Calu3 (cell line): ENCODE data around the gene GTF2I. TPM values are rescaled to one million over a fixed set of nuclear protein-coding genes. Genes with fewer than 3 reads are reported as not detected.

Experiments
- BruUV-seq: library from RNA; stranded (reverse); fragments of 400-500 nt; replicated peaks from 2 replicates; lab custom pipeline; 2021; lab: Mats Ljungman, UMichigan
- CTCF ChIA-PET: fragments of 300-600 bp; sonication (Branson Sonifier 250); formaldehyde crosslinking; loops from one replicate; lab custom pipeline; 2022; ENCODE audit warnings: antibody characterized with exemption; lab: Charles Lee
- DNase-seq: peaks from one replicate; pipeline ENCODE4 v3.0.0; 2022
- H3K27ac Mint-ChIP-seq: one replicate; pipeline ENCODE4 v1.8.0; 2022; ENCODE audit warnings: mixed read lengths; ENCODE audit not compliant: unreplicated experiment
- H3K27me3 Mint-ChIP-seq: one replicate; pipeline ENCODE4 v1.8.0; 2022; ENCODE audit warnings: mixed read lengths; ENCODE audit not compliant: unreplicated experiment
- H3K36me3 Mint-ChIP-seq: one replicate; pipeline ENCODE4 v1.8.0; 2022; ENCODE audit warnings: mild to moderate bottlenecking, moderate library complexity, mixed read lengths; ENCODE audit not compliant: insufficient read depth, unreplicated experiment
- H3K4me1 Mint-ChIP-seq: one replicate; pipeline ENCODE4 v1.8.0; 2022; ENCODE audit warnings: mild to moderate bottlenecking, low read depth, mixed read lengths; ENCODE audit not compliant: unreplicated experiment
- H3K4me3 Mint-ChIP-seq: one replicate; pipeline ENCODE4 v1.8.0; 2022; ENCODE audit warnings: mild to moderate bottlenecking, low read depth, moderate library complexity, mixed read lengths; ENCODE audit not compliant: unreplicated experiment
- H3K9me3 Mint-ChIP-seq: one replicate; pipeline ENCODE4 v1.8.0; 2022; ENCODE audit warnings: low read depth, mixed read lengths; ENCODE audit not compliant: unreplicated experiment
- intact Hi-C: fragments of 100-400 bp; cut with micrococcal nuclease; formaldehyde crosslinking; loops from one replicate; pipeline ENCODE4 v1.10.0; 2022; ENCODE audit not compliant: unreplicated experiment
- total RNA-seq: library from RNA; stranded (reverse); gene quantifications from 2 replicates; pipeline ENCODE4 v1.2.3, GENCODE V29; 2022
- TF ChIP-seq, protein P1 (sequence below): fragments of 200-600 bp; IDR thresholded peaks from one replicate; pipeline ENCODE4 v1.8.0; 2022; ENCODE audit warnings: antibody characterized with exemption; ENCODE audit not compliant: unreplicated experiment

The GTF2I gene
- total RNA-seq, 1 experiment from 2014 or later = 175 TPM

DNA sequence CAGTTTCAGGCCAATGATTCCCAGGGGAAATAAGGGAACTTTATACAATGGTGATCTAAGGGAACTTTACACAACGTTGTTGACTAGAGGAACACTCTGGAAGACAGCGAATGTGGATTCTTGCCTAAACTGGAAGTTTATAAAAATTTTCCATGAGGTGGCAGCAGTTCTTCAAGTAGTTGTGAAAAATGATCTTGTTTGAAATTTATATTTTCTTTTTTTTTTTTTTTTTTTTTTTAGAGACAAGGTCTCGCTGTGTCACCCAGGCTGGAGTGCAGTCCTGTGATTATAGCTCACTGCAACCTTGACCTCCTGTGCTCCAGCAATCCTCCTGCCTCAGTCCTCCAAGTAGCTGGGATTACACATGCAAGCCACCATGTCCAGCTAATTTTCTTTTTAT lies 32.1 kb upstream of the GTF2I start:
- no peaks in the 10 kb centered on the region for H3K27me3 Mint-ChIP-seq
- no peak for DNase-seq
- H3K9me3 Mint-ChIP-seq = no peaks in the 10 kb centered on the region
- CTCF ChIA-PET = no interaction called here
- intact Hi-C loops = no loop called here
- TF ChIP-seq, protein P1, sequence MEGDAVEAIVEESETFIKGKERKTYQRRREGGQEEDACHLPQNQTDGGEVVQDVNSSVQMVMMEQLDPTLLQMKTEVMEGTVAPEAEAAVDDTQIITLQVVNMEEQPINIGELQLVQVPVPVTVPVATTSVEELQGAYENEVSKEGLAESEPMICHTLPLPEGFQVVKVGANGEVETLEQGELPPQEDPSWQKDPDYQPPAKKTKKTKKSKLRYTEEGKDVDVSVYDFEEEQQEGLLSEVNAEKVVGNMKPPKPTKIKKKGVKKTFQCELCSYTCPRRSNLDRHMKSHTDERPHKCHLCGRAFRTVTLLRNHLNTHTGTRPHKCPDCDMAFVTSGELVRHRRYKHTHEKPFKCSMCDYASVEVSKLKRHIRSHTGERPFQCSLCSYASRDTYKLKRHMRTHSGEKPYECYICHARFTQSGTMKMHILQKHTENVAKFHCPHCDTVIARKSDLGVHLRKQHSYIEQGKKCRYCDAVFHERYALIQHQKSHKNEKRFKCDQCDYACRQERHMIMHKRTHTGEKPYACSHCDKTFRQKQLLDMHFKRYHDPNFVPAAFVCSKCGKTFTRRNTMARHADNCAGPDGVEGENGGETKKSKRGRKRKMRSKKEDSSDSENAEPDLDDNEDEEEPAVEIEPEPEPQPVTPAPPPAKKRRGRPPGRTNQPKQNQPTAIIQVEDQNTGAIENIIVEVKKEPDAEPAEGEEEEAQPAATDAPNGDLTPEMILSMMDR = no peak
- no peaks in the 10 kb centered on the region for H3K36me3 Mint-ChIP-seq
- H3K4me1 Mint-ChIP-seq = no peaks in the 10 kb centered on the region
- H3K27ac Mint-ChIP-seq = no peak overlapping the region
- no peak overlapping the region for H3K4me3 Mint-ChIP-seq
- BruUV-seq = no TSS peak

DNA sequence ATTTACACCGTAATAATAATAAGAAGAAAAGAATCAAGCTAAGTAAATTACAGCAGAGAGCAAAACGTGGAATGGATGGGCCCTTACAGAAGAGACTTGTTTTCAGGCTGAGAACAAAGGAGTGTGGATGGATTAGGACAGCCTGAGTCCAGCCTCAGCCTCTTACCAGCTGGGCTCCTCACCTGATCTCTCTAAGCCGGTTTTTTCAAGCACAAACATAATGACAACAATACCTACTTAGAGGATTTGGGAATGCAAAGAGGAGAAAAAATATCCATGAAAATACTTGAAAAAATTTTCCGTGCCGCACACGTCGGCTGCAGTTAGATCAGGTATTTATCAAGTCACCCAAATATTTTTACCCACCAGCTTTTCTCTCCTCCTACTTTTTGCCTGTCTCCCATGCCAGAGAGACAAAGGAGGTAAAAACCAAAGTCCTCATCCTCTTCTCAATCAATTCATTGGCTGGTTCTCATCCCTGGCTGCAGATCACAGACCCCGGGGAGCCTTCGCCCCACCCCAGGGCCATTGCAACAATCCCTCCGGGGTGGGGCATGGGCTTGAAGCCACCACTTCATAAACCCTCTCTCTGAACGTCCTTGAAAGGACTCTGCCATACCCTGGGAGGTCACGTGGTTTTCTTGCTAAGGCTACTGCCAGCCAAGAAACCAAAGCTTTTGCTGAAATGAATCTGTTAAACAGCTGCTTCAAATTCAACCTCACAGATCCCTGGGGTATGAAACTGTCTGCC lies 29.7 kb upstream of the GTF2I start:
- Mint-ChIP-seq H3K36me3 (no peaks in the 10 kb centered on the region), H3K27me3 (no peaks in the 10 kb centered on the region), H3K9me3 (no peaks in the 10 kb centered on the region), H3K27ac (no peak overlapping the region), H3K4me1 (no peaks in the 10 kb centered on the region), H3K4me3 (no peak overlapping the region)
- CTCF ChIA-PET = interaction anchor here (0.8 kb wide), 1 partner anchor 215 kb away, joined by 3 read pairs; no protein-coding TSS in a partner anchor
- BruUV-seq = no TSS peak
- TF ChIP-seq, protein P1 = no peak
- intact Hi-C loops = no loop called here
- DNase-seq = no peak

DNA sequence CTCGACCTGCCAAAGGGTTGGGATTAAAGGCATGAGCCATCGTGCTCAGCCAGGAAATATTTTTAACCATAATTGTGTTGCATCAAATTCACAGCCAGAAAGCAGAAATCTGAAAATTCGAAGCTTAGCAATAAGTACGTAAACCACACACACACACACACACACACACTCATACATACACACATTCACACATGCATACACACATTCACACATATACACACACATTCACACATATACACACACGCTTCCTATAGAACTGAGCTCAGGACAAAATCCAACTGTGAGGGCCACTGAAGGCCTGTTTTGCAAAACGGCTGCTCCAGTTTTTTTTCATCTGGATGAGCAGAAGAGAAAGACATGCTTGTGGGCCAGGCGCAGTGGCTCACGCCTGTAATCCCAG lies 25.0 kb upstream of the GTF2I start:
- Mint-ChIP-seq H3K9me3 (no peaks in the 10 kb centered on the region), H3K36me3 (peaks cover 10% of the 10 kb centered on the region), H3K4me3 (no peak overlapping the region), H3K27me3 (no peaks in the 10 kb centered on the region), H3K4me1 (no peaks in the 10 kb centered on the region), H3K27ac (no peak overlapping the region)
- no TSS peak for BruUV-seq
- TF ChIP-seq, protein P1 = no peak
- intact Hi-C loops = no loop called here
- DNase-seq = no peak
- CTCF ChIA-PET = no interaction called here

DNA sequence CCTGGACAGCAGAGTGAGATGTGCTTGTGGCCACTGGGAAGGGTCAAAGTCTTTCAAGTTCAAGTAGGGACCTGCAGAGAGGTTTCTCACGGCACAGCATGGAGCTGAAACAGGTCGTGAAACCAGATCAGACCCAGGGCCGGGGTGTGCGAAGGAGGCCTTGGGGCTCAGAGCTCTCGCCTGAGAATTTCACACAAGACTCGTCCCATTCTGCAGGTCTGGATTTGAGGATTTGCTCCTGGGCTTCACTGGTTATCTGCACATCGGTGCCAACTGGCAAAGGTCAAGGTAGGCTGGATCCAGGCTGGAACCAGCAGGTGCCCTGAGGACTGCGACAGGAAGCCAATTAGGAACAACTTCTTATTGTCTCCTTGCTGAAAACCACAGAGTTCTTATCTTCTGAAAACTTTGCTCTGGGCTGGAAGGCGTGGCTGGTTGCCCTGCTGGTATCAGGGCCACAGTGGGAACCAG lies 24.0 kb upstream of the GTF2I start:
- CTCF ChIA-PET = interaction anchor here (0.7 kb wide), 1 partner anchor 46 kb away, joined by 3 read pairs; no protein-coding TSS in a partner anchor
- Mint-ChIP-seq H3K36me3 (peaks cover 10% of the 10 kb centered on the region), H3K9me3 (no peaks in the 10 kb centered on the region), H3K27me3 (no peaks in the 10 kb centered on the region), H3K4me3 (no peak overlapping the region), H3K4me1 (no peaks in the 10 kb centered on the region), H3K27ac (no peak overlapping the region)
- peak; percentile 18 for DNase-seq
- BruUV-seq = no TSS peak
- intact Hi-C loops = no loop called here
- TF ChIP-seq, protein P1 = no peak
